CD4-positive, alpha-beta T cell treated with Interleukin-12 subunit alpha and Interleukin-12 subunit beta, for 1 hour (primary cell): Measurements from ENCODE around the gene BCO1.
A peak's percentile ranks its signal among the peaks of the same experiment; 100 is the strongest.

Source experiments
- DNase-seq: peaks from one replicate; pipeline ENCODE4 v3.0.0-alpha.2; 2020

Gene BCO1

GRCh38 chr16:81276323-81276722, 37.8 kb downstream of the BCO1 start:
- no peak for DNase-seq

GRCh38 chr16:81277541-81278080, 39.1 kb downstream of the BCO1 start:
- no peak for DNase-seq

DNA sequence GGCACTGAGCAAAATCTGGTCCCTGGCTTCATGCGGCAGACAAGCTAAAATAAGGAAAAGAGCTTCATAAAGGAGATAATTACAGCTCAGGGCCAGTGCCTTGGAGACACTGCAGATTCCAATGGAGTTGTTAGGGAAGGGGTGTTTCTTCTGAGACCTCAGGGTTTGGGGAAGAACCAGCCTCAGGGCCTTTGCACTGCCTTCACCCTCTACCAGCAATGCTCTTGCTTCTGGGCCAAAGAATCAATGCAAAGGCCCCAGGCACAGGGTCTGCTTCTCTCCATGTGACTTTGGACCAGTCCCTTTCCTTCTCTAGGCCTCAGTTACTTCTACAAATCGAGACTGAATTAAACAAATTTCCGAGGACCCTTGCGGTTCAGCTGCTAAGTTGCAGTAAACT, 40.0 kb downstream of the BCO1 start:
- no peak for DNase-seq

- no peak for DNase-seq
Measured at GRCh38 chr16:81279392-81279791, 40.9 kb downstream of the BCO1 start.

- no peak for DNase-seq
Measured at GRCh38 chr16:81280393-81280792, 41.9 kb downstream of the BCO1 start.

- no peak for DNase-seq
Measured at GRCh38 chr16:81283044-81283443, 44.6 kb downstream of the BCO1 start.

GRCh38 chr16:81284995-81285600, 46.6 kb downstream of the BCO1 start:
- no peak for DNase-seq

DNA sequence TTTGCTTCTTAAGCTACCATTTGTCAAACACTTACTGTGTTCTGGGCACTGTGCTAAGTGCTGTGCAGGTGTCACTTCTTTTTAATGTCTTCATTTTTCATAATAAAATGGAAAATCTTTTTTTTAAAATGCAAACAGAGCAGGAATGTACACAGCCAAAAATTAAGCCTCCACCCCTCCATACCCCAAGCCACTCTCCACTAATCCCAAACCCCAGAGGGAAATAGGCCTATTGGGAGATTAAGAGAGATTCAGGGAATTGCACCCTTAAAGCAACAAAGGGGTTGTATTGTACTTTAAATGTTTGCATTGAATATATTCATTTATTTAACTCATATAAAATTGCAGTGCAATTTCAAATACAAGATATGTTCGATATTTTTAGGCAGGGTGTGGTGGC, 47.7 kb downstream of the BCO1 start:
- no peak for DNase-seq

DNA sequence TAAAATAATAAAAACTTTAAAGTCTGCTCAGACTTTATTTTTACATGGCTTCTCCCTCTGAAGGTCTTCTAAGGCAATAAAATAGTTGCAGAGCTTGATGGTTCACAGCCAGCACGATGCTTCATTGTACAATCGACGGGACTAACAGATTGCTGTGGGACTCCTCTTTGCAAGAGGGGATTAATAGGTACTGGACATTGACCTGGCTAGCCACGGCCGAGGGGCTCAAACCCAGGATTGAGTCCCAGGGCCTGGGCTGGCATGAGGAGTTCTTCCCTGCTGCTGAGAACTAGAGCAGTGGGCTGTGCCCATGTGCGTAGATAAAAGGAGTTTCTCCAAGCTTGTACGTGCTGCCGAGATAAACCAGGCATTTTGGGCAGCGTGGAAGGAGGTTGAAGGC, 52.6 kb downstream of the BCO1 start:
- DNase-seq = no peak

DNA sequence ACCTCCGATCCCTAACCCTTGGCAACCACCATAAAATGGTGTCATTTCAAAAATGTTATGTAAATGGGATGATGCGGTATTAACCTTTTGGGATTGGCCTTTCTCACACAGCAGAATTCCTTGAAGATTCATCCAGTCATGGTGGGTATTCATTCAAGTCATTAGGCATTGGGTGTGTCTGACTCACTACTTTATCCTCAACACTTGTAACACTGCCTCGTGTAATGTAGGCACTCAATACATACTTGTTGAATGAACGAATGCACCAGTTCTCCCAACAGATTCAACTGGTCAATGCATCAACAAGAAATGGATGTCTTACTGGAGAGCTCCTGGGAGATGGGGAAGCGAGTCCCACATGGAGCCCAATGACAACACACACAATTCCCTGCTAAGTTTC, 54.4 kb downstream of the BCO1 start:
- no peak for DNase-seq

- DNase-seq = no peak
Measured at GRCh38 chr16:81293909-81294802, 55.7 kb downstream of the BCO1 start.

DNA sequence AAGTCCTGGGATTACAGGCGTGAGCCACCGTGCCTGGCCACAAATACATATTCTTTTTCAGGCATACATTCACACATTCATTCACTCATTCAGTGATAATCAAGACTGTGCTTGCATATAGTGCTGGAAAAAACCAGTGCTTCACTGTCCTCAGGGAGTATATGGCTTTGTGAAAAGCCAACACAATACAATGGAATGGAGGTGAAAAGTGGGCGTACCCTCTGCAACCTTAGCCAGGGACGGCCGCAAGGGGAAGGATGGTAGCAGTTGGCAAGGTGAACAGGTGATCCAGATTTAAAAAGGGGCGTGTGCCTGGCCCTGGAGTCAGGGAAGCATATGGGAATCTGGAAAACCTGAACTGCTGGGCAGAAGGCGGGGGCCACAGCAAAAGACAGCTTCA, 58.1 kb downstream of the BCO1 start:
- DNase-seq = no peak

GRCh38 chr16:81307770-81308169, 69.3 kb downstream of the BCO1 start:
- DNase-seq = no peak

- DNase-seq = no peak
Measured at GRCh38 chr16:81310045-81310644, 71.7 kb downstream of the BCO1 start.

DNA sequence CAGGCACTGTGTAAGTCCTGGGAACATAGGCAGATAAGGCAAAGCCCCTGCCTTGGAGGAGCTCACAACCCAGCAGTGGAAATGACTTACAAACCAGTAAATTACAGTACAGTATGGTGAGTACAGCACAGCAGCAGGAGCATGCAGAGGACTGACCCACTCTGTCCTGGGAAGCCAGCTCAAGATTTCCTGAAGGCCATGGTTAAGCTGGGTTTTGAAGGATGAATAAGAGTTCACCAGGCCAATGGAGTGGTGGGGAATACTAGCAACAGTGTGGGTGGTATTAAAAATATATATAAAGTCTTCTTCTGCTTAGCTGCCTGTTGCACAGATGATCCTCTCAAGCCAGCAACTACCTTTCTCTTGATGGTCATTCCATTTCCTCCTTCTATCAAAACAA, 73.3 kb downstream of the BCO1 start:
- DNase-seq = no peak

- no peak for DNase-seq
Measured at GRCh38 chr16:81313701-81314602, 75.5 kb downstream of the BCO1 start.

DNA sequence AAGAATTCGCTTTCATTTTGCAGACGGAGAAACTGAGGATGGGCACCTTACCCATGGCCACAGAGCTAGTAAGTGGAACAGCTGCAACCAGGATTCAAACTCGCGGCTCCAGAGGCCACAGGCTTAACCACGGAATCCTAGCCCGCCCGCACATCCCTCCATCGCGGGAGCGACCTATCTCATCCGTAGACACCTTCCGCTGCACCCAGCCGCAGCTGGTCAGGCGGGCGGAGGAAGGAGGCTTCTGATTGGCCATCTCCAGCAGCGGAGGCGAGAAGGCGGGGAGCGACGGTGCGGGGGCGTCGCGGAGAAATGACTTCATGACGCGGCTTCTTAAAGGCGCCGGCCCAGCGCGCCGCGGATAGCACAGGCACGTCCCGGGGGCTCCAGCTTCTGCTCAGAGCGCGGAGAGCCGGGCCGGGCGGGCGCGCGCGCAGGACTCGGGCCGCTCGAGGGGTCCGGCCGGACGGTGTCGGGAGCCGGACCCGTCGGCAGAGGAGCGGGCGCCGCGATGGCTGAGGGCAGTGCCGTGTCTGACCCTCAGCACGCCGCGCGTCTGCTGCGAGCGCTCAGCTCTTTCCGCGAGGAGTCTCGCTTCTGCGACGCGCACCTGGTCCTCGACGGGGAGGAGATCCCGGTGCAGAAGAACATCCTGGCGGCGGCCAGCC, 76.2 kb downstream of the BCO1 start, which contains the start of gene GAN:
Gene GAN (plus strand): TSS at position 360 of the 668 bp plus-strand sequence. CDS start 152 bp downstream, at position 512.
- peak; percentile 94 for DNase-seq

DNA sequence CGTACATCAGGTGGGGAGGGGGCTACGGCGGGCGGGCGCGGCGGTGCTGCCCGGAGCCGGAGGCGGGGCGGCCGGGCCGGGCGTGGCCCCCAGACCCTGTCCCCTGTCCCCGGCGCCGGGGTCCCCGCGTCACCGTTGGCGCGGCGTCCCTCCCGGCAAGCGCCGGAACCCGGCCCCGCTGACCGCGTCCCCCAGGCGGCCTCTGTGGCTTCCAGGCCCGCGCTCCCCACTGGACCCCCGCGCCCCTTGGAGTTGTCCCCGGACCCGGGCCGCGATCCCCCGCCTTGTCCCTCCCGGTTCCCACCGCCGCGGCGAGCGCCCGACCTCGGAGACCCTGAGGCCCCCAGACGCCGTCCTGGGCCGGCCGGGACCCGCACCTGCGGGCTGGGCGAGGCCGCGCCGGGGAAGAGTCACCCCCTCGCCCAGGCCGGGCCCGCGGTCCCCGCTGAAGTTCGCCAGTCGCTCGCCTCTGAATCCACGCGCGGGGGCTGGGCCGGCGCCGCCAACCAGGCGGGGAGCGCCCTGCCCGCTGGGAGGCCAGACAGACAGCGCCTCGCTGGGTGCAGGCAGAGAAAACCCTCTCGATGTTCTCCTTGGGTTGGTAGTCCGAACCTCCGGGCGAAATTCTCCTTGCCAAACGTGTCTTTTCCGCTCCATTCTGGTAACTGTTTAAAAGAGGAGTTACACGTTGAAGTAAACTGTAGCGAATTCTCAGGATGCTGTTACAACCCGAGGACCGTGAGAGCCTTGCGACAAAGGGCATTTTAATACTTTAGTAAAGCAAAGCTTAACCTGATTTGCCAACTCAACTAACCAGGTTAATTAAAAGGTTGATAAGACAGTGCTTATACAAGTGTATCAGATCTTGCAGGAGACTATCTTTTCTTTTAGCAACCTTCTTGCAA, 77.0 kb downstream of the BCO1 start:
- peak; percentile 39 for DNase-seq

DNA sequence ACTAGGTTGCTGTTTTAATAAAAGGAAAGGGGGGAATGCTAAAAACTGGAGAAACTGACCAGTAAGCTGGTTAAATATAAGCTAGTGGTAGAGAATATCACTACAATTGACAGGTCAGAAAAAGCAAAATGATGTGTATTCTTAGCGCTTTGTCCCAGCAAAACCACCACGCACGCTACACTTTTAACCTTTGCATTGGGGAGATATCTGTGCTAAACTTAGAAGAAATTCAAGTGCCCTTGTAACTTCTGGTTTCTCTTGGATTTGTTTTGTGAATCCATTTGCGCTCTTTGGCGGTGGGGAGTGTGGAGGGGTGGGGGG, 77.6 kb downstream of the BCO1 start:
- DNase-seq = no peak

DNA sequence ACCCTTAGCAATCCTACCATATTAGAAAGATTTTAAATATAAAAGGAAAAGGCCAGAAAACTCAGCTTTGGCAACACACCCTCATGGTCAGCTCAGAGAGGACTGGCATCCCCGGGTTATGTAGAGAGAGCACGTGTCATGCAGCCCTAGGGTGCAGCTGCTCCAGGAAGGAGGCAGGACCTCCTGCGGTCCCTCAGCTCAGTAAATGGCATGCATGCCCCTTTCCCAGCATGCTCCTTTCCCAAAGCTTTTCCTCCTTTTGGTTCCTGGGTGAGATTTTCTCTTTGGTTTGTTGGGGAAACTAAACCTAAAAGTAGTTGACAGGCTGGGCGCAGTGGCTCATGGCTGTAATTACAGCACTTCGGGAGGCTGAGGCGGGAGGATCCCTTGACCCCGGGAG, 80.2 kb downstream of the BCO1 start:
- no peak for DNase-seq
